Brain microvascular endothelial cell (primary cell): ENCODE results near the gene UNC5C.

ENCODE experiments used
- DNase-seq: peaks from one replicate; pipeline ENCODE4 v3.0.0-alpha.2; 2020
- H3K27ac ChIP-seq: fragments of 250-450 bp; sonication (Bioruptor Pico); 2 replicates; pipeline ENCODE4 v1.5.1; 2020; ENCODE audit warnings: mild to moderate bottlenecking, moderate library complexity
- H3K27me3 ChIP-seq: fragments of 250-450 bp; sonication (Bioruptor Pico); replicated peaks from 2 replicates; pipeline ENCODE4 v1.5.1; 2020; ENCODE audit warnings: mild to moderate bottlenecking
- H3K36me3 ChIP-seq: fragments of 250-450 bp; sonication (Bioruptor Pico); replicated peaks from 2 replicates; pipeline ENCODE4 v1.5.1; 2020; ENCODE audit warnings: mild to moderate bottlenecking
- H3K4me3 ChIP-seq: 2 replicates; pipeline ENCODE4 v1.5.1; 2011; ENCODE audit warnings: low read depth, mild to moderate bottlenecking, control low read depth, low read length, moderate library complexity
- in situ Hi-C: cut with HindIII; loops from 2 replicates; pipeline ENCODE4 v1.10.0; 2017; ENCODE audit warnings: low sequenced_read_pairs, low pct_ligation_motif_present
- TF ChIP-seq, protein P1 (sequence below): IDR thresholded peaks from 2 replicates; pipeline ENCODE4 v1.5.1; 2011; ENCODE audit warnings: low read depth, mild to moderate bottlenecking, moderate library complexity, low read length, control low read depth, inconsistent platforms; ENCODE audit errors: missing control alignments

The UNC5C gene

DNA sequence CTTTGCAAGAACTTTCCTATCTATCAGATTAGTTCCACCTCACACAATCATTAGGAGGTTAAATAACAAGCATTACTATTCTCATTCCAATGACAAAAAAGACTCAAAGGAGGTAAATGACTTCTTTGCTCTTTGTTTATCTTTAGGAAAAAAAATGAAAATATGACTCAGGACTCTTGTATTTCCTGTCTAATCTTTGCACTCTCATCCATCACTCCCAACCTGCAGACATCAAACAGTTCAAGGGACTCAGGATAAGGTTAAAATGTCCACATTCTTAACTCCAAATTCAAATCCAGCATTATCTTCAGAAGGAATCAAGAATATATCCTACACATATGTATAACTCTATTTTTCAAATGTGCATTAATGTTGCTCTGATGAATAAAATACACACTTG lies 139.6 kb downstream of the UNC5C start:
- Histone ChIP-seq H3K36me3 (no peaks in the 10 kb centered on the region), H3K27ac (no peak overlapping the region), H3K27me3 (no peaks in the 10 kb centered on the region), H3K4me3 (no peak overlapping the region)
- DNase-seq: peak; percentile 4
- in situ Hi-C loops: no loop called here
- TF ChIP-seq, protein P1, sequence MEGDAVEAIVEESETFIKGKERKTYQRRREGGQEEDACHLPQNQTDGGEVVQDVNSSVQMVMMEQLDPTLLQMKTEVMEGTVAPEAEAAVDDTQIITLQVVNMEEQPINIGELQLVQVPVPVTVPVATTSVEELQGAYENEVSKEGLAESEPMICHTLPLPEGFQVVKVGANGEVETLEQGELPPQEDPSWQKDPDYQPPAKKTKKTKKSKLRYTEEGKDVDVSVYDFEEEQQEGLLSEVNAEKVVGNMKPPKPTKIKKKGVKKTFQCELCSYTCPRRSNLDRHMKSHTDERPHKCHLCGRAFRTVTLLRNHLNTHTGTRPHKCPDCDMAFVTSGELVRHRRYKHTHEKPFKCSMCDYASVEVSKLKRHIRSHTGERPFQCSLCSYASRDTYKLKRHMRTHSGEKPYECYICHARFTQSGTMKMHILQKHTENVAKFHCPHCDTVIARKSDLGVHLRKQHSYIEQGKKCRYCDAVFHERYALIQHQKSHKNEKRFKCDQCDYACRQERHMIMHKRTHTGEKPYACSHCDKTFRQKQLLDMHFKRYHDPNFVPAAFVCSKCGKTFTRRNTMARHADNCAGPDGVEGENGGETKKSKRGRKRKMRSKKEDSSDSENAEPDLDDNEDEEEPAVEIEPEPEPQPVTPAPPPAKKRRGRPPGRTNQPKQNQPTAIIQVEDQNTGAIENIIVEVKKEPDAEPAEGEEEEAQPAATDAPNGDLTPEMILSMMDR: no peak

GRCh38 chr4:95402299-95402698 lies 146.5 kb downstream of the UNC5C start:
- Histone ChIP-seq H3K4me3 (no peak overlapping the region), H3K27me3 (no peaks in the 10 kb centered on the region), H3K27ac (no peak overlapping the region), H3K36me3 (no peaks in the 10 kb centered on the region)
- in situ Hi-C loops: no loop called here
- TF ChIP-seq, protein P1: no peak
- no peak for DNase-seq

DNA sequence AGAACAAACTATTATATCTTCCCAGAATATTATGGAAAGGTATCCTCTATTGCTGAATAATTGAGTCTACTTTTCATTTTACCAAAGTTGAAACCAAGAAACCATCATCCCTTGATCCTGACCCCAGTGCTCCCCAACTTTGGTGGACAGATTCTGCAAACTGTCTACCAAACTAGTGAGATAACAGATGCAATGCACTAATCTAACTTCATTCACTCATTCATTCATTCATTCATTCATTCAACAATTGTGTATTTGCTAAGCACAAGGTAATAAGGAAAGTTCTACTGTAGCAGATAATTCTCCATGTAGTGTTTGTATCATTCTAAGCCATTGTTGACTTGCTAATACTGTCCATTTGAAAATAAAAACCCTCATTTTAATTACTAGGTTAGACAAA lies 150.6 kb downstream of the UNC5C start:
- TF ChIP-seq, protein P1: no peak
- Histone ChIP-seq H3K27me3 (no peaks in the 10 kb centered on the region), H3K36me3 (no peaks in the 10 kb centered on the region), H3K4me3 (no peak overlapping the region), H3K27ac (no peak overlapping the region)
- in situ Hi-C loops: no loop called here
- no peak for DNase-seq

- Histone ChIP-seq H3K4me3 (no peak overlapping the region), H3K27ac (no peak overlapping the region), H3K27me3 (no peaks in the 10 kb centered on the region), H3K36me3 (no peaks in the 10 kb centered on the region)
- DNase-seq: no peak
- in situ Hi-C loops: no loop called here
- TF ChIP-seq, protein P1: no peak
Measured at GRCh38 chr4:95394752-95395306, 153.9 kb downstream of the UNC5C start.

DNA sequence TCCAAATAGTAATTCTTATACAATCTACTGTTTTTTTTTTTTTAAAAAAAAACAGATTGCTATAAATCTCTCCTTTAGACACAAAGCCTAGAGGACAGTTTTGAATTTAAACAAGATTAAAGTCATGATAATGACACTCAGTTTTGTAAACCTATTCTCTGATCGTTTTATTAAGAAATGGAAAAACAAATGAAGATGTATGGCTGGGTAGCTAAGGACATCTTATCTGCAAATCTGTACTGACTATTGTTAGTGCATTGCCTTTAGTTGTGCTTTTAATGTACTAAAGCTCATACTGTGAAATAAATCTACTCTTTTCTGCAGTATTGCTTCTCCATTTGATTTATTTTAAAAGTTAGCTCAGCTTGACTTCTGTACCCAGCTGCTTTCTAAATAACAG lies 155.0 kb downstream of the UNC5C start:
- Histone ChIP-seq H3K27me3 (no peaks in the 10 kb centered on the region), H3K36me3 (no peaks in the 10 kb centered on the region), H3K4me3 (no peak overlapping the region), H3K27ac (no peak overlapping the region)
- in situ Hi-C loops: no loop called here
- TF ChIP-seq, protein P1: no peak
- no peak for DNase-seq

GRCh38 chr4:95388911-95389310 lies 159.9 kb downstream of the UNC5C start:
- in situ Hi-C loops: no loop called here
- Histone ChIP-seq H3K36me3 (no peaks in the 10 kb centered on the region), H3K4me3 (no peak overlapping the region), H3K27ac (no peak overlapping the region), H3K27me3 (no peaks in the 10 kb centered on the region)
- TF ChIP-seq, protein P1: no peak
- DNase-seq: no peak
